Stimulated activated CD4-positive, alpha-beta T cell treated with anti-CD3 and anti-CD28 coated beads, Interleukin-1b, Interleukin-23, amount 100 ng/mL, for 48 hours (primary cell): Measurements from ENCODE around the gene MRGPRG.

Experiments used
- DNase-seq: peaks from one replicate; pipeline ENCODE4 v3.0.0-alpha.2; 2020

The MRGPRG gene

DNA sequence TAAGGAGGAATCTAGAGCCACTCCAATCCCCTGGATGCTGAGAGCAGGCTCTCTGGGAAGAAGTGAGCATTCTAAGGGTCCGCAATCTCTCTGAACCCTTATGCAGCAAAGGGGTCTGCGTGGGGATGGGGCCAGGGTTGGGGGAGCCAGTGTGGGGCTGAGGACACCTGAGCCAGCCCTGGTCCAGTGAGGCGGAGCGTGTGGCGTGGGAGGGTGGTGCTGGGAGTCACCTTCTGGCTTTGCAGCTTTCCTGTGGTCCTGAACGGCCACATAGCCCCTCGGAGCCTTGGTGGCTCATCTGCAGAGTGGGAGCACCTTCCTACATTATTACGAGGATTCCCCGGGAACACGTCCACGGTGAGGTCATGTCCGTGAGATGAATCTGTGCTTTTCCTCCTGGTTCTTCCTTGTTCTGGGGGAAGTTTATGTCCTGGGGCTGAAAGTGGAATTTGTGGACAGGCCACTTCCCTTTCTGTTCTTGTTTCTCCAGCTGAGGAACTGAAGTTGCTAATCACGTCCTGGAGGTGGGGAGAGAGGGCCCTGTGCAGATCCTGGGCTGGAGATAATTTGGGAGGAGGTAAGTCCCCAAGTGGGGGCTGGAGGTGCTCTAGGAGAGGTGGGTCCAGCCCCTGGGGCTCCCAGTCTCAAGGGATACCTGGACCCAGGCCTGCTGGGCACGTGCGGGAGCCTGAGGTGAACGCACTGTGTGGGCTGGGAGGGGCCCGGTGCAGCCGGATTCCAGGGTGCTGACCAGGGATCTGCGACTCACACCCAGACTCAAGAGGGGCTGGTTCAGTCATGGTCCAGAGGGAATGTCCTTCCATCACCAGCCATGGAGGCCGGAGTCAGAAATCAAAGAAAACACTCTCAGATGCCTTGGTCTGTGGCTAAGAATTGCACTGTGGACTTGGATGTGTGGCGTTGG is 7.5 kb upstream of the MRGPRG start:
- no peak for DNase-seq

DNA sequence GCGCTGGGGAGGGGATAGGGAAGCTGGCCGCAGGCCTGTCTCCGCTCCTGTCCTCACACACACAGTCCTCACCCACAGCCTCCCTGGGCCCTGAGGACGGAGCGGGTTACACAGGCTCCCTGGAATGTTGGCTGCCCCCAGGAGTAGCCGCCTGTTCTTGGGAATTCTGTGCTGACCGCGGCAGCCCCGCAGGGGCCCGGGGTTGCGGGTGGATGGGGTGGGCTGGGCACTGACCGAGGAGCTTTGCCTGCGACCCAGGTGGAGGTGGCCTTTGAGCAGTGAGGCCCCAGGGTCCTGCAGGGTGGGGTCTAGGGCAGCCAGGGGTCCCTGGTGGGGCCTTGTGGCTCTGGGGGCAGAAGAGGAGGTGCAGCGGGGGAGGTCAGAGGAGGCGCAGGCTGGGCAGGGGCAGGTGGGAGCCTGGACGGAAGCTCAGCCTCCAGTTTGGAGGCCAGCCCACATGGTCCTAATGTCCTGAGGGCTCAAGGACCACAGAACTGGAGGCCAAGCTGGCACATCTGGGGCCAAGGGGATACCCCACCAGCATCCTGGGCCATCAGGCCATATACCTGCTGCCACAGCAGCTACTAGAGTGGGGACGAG is 6.6 kb upstream of the MRGPRG start:
- no peak for DNase-seq

DNA sequence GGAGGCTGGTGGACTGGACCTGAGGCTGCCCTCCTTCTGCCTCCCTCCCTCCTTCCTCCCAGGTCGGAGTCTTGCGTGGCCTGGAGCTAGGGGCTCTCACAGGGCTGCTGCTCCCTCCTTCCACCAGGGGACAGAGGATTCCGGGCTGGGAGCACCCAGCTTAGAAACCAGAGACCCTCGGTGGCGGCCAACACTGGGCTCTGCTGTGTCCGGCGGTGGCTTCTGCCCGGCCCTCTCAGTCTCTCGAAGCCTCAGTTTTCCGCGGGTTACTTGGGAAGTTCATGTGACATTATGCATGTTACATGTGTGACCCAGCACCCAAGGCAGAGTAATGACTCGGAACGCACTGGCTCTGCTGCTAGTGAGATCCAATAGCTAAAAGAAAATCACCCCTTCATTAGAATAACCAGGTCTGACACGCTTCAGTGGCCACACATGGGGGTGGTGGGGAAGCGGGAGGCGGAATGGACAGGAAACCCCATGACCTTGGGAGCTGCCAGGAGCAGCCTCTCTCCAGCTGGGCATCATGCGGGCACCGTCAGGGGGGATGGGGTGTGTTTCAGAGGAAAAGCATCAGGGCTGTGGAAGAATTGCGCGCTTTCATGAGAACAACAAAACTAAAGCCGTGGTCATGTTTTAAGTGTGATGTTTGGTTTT is 5.9 kb upstream of the MRGPRG start:
- no peak for DNase-seq

DNA sequence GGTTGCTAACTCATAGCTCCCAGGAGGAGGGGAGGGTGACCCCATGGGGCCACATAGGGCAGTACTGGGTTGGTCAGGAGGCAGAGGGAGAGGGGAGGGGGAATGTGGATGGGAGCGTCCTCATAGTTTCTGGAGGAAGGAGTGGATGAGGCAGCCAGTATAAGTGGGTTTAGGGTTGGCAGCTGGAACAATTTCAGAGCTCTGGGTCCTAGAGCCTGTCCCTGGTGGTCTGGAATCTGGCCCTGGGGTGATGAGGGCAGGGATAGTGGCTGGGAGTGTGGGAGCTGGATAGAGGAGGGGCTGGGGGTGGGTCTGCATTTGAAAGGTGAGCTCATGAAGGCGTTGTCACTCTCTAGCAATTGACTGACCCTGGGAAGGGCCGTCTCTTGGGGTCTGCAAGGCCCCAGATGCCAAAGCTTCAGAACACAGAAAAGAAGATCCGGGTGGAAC is 5.3 kb upstream of the MRGPRG start:
- no peak for DNase-seq

DNA sequence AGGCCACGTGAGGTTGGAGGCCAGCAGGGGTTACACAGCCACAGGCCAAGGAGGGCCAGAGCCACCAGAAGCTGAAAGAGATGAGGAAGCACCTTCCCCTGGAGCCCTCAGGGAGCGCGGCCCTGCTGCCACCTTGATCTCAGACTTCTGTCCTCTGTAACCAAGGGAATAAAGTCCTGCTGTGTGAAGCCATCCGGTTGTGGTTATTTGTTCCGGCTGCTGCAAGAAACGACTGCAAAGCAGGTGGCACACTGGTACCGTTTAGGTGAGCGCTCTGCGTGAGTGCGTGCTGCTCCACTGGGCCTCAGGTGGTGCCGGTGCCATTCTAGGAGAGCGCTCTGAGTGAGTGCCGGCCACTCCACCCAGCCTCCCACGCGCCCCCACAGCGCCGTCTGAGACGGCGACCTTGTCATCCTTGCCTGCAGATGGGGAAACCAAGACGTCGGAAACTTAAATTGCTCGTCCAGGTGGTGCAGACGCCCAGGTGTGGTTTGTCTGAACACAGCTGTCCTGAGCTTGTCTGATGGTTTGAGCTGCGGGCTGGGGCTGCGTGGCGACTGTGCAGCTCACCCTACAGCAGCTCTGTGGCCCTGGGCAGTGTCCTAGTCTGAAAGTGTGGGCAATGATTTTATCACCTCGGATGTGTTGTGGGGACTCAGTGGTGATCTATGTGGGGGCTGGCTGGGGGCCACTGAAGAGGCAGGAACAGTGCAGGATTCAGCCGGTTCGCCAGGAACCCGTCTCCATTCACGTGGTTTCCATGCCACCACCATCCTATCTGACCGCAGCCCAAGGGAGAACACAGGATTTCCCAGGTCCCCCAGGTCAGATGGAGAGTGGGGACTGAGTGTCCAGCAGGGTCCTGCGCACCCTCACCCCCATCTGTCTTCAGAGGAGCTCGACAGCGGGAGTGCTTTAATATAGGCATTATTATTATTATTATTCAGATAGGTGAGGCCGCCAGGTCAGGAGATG is 4.6 kb upstream of the MRGPRG start:
- DNase-seq = no peak

GRCh38 chr11:3222003-3222855 is 3.6 kb upstream of the MRGPRG start:
- DNase-seq = no peak

GRCh38 chr11:3221408-3222002 is 2.9 kb upstream of the MRGPRG start:
- no peak for DNase-seq

DNA sequence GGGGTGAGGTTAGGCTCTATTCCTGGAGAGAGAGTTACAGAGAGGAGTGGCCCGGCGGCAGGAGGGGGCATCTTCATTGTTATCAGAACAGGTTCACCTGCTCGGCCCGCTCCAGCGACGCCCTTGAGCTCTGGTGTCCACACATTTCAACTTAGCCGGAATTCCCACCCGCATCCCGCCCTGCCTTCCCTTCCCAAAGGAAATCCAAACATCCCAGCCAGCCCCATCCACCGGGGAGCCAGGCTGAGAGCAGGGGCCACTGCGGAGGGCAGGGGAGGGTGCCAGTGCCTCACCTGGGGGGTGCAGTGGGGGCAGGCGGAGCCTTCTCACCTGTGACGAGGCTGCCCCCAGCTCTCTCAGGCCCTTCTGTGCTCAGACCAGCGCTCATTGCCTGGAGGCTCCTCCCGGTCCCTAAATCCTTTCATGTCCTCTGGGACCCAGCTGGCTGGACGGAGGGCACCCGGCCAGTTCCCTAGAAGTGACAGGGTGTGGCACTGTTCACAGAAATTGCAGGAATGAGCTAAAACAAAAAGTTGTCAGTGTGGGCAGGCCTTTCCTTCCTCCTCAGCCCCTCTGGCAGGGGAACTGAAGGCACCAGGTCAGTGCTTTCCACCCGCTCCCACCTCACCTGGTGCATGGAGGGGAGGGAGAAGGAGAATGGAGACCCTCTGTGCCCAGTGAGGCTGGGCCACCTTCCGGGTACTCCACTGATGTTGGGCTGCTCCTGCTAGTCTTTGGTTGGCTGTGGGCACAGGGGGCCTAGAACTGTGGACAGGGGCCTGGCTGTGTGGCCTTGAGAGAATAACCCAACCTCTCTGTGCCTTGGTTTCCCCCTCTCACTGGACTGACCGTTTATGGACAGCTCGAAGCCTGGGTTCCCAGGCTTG is 2.2 kb upstream of the MRGPRG start:
- no peak for DNase-seq

- DNase-seq = no peak
Observed at GRCh38 chr11:3220101-3220500, 1.5 kb upstream of the MRGPRG start.

DNA sequence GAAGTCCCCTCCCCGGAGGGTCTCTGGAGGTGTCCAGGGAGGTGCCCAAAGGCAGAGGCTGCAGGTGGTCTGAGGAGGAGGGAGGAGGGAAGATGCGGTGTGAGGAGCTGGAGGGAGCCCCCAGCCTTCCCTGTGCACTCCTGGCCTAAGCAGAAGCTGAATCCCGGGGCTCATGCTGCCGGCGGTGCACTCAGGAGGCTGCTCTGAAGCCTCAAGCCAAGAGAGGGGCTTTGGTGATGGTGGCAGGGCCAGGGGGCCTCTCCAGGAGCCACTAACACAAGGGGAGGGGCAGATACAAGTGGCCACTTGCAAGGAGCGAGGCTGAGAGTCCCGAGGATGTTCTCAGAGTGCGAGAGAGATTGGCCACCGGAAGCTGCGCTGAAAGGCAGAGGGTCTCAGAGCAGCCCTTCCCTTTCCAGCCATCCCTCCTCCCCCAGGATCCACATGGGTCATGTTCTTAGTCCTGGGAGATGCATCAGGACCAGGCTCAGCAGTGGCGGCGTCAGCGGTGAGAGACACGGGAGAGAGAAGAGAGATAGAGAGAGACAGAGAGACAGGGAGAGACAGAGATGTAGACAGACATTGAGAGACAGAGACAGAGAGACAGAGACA is 774 bp upstream of the MRGPRG start:
- no peak for DNase-seq

GRCh38 chr11:3217818-3218482 is 663 bp downstream of the MRGPRG start:
- DNase-seq = no peak

GRCh38 chr11:3216027-3216525 is 2.5 kb downstream of the MRGPRG start:
- no peak for DNase-seq

DNA sequence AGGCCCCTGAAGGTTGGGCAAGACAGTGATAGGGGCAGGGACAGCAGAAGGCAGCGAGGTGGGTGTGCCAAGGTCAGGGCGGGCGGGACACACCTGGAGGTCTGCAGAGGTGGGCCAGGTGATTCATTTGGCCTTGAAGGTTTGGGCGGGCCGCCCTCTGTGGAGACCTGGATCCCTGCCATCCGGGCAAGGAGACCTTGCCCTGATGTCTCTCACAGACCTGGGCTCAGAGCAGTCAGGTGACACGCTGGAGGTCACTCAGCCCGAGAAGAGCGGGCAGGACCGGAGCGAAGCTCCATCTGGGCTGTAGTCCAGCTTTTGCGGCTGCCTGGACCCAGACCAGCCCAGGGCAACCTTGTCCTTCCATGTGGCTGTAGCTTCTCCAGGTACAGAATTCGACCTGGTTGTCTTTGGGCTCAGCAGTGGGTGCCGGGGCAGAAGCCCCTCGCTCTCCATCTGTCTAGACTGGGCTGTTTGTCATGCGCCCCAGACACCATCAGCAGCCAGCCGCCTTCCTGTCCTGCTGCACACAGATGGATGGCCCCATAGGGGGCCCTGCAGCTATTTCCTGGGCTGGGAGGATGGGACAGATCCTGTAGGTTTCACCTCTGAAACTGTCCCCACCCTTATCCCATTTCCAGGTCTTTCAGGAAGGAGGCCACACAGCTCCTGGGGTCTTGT is 3.1 kb downstream of the MRGPRG start:
- DNase-seq = no peak

DNA sequence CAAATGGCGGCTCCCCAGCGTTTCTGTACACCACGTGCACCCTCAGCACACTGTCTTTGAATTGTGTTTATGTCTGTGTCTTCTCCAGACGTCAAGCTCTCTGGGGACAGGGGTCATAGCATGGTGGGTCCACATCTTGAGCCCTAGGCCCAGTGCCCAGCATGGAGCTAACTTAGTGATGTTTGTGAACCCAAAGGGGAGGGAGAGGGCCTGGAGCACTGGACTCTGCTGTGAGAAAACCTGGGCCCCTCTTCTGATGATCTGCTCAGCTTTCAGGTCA is 4.3 kb downstream of the MRGPRG start:
- no peak for DNase-seq

DNA sequence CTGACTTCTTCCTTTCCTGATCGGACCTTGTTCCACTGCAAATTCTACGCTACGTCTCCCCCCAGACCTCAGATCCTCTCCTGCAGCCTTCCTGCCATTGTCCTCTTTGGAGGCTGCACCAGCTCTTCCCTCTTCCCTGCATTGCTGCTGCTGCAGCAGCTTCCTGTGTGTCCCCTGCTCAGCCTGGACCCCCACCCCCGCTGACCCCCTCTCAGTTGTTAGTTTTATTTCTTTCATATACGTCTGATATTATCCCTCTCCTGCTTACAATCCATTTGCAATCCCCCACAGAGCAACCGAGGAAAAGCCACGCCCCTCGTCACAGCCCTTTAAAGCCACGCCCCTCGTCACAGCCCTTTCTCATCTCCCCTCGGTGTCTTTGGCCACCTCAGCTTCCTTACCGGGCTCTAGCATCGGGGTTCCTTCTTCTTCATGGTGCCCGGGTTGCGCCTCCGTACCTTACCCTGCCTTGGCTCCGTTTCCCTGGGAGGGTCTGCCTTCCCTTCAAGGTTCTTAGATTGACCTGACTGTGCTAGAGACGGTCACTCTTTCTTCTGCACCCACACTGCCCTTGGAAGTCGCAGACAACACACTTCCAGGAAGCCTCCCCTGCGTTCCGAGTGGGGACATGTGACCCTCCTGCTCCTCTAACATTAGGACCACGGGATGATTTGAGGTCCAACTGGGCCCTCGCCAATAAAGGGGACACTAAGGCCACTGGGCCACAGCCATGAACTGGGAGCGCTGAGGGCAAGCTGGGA is 4.8 kb downstream of the MRGPRG start:
- no peak for DNase-seq

DNA sequence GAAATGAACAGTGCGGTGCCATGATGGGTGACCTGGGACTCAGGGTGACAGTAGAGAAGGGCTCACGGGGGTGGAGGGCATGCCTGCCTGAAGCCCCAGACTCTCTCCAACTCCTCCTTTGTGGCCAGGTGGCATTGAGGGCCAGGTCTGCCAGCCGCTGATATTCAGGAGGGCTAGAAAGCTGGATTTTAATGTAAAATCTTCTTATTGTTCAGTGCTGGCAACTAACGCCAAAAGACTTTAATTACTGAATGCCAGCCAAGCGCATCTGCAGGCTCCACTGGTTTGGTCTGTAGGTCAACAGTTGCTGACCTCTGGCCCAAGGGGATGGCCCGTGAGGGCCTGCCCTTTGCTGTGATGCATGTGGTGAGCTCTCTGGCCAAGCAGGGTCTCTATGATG is 10.3 kb downstream of the MRGPRG start:
- no peak for DNase-seq

DNA sequence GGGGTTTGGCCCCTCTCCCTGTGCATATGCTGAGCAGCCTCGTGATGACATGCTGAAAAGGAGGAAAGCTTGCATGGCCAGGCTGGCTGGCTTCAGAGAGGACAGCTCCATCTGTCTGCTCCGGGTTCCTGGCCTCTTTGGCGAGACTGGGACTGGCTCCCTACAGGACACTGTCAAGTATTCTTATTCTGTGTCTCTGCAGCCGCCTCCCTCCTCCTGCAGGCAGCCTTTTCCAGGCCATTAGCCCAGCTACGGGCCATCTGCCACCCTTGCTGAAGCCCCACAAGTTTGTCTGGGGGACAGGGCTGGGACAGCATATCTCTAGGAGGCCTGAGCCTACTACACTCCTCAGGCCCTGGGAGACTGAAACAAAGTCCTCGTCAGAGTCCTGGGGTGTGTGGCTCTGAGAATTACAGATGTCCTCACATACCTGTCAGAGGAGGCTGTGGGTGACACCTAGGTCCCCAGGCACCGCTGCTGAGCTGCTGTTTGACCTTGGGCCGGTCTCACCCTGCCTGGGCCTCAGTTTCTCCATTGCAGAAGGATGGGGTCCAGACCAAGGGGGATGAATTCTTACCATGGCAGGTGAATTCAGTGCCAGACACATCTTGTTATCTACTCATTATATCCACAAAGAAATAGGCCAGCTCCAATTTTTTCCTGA is 11.0 kb downstream of the MRGPRG start:
- no peak for DNase-seq

GRCh38 chr11:3206922-3207204 is 11.8 kb downstream of the MRGPRG start:
- no peak for DNase-seq
